Fibroblast of gingiva (primary cell): ENCODE measurements around the gene DENND4A.
A peak's percentile ranks its signal among the peaks of the same experiment; 100 is the strongest.
"Not testable (repeated sequence)": the region's sequence is repeated elsewhere in the genome, so short reads cannot be mapped to it uniquely, and the experiment has no call there.

Experiments used
- DNase-seq: peaks from one replicate; pipeline ENCODE4 v3.0.0-alpha.2; 2011; ENCODE audit warnings: low read depth

Gene DENND4A

GRCh38 chr15:65789105-65789504 is 3.0 kb downstream of the DENND4A start:
- DNase-seq = no peak

- DNase-seq = no peak
Measured at GRCh38 chr15:65787260-65787659, 4.8 kb downstream of the DENND4A start.

GRCh38 chr15:65785151-65785550 is 6.9 kb downstream of the DENND4A start:
- DNase-seq = no peak

GRCh38 chr15:65783872-65784271 is 8.2 kb downstream of the DENND4A start:
- no peak for DNase-seq

- no peak for DNase-seq
Measured at GRCh38 chr15:65782096-65782495, 10.0 kb downstream of the DENND4A start.

- DNase-seq = not testable (repeated sequence)
Measured at GRCh38 chr15:65778701-65779100, 13.4 kb downstream of the DENND4A start.

- DNase-seq = no peak
Measured at GRCh38 chr15:65778269-65778668, 13.8 kb downstream of the DENND4A start.

- no peak for DNase-seq
Measured at GRCh38 chr15:65777843-65778242, 14.2 kb downstream of the DENND4A start.

GRCh38 chr15:65777053-65777452 is 15.0 kb downstream of the DENND4A start:
- no peak for DNase-seq

GRCh38 chr15:65773386-65774111 is 18.5 kb downstream of the DENND4A start:
- DNase-seq = no peak

GRCh38 chr15:65772930-65773329 is 19.2 kb downstream of the DENND4A start:
- no peak for DNase-seq

- DNase-seq = no peak
Measured at GRCh38 chr15:65771870-65772269, 20.2 kb downstream of the DENND4A start.

- no peak for DNase-seq
Measured at GRCh38 chr15:65769482-65769881, 22.6 kb downstream of the DENND4A start.

GRCh38 chr15:65767895-65768294 is 24.2 kb downstream of the DENND4A start:
- DNase-seq = no peak

- DNase-seq = no peak
Measured at GRCh38 chr15:65767264-65767595, 24.9 kb downstream of the DENND4A start.

GRCh38 chr15:65766422-65767263 is 25.4 kb downstream of the DENND4A start:
- peak; percentile 5 for DNase-seq

- DNase-seq = no peak
Measured at GRCh38 chr15:65765106-65765505, 27.0 kb downstream of the DENND4A start.

- peak; percentile 12 for DNase-seq
Measured at GRCh38 chr15:65762914-65763787, 28.9 kb downstream of the DENND4A start.

GRCh38 chr15:65762399-65762798 is 29.7 kb downstream of the DENND4A start:
- no peak for DNase-seq

GRCh38 chr15:65761210-65761926 is 30.7 kb downstream of the DENND4A start:
- no peak for DNase-seq

GRCh38 chr15:65759441-65759840 is 32.7 kb downstream of the DENND4A start:
- DNase-seq = no peak

GRCh38 chr15:65758242-65758641 is 33.9 kb downstream of the DENND4A start:
- no peak for DNase-seq
